Posterior vena cava (tissue), 2 donors: ENCODE measurements around the gene ALG9. TPM values are rescaled to one million over a fixed set of nuclear protein-coding genes. Genes with fewer than 3 reads are reported as not detected.
"Not testable (repeated sequence)": the region's sequence is repeated elsewhere in the genome, so short reads cannot be mapped to it uniquely, and the experiment has no call there.

Source experiments
- DNase-seq: peaks from one replicate; pipeline ENCODE4 v3.0.0-alpha.2; 2020; ENCODE audit warnings: low spot score
- intact Hi-C, 2 donors: fragments of 100-400 bp; cut with DNase I; formaldehyde crosslinking; loops; one replicate each; pipeline versions ENCODE4 v1.14.1 to v1.14.2; 2022 to 2023
- total RNA-seq, 2 donors: library from RNA; stranded (reverse); fragmentation: NEBNext Ultra II Directional; extraction: Animal tissue kit (Norgen Biotek cat#: 25700); gene quantifications; one replicate each; pipeline ENCODE4 v1.2.1, GENCODE V29; 2021
- donor health status: DM: yes; HTN: yes; CAD: no.
- donor health status: DM: yes; HTN: yes; CAD: no.

Gene ALG9
- total RNA-seq, 2 donors from 2014 or later = 21.8 to 23.8 TPM

DNA sequence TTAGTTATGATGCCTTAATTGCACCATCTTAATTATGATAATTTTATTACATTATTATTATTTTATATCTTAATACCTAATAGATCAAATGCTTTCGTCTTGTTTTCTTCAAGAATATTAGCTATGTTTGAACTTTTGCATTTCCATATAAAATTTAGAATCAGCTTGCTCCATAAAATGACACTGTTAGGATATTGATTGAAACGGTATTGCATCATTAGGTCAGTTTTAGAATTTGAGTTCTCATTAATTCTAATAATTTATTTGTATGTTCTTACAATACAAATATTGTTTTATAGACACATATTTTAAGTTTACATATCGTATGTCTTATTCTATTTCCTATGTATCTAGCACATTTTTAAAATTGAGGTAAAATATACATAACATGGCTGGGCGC, 14.7 kb upstream of the ALG9 start:
- intact Hi-C loops = no loop called here
- no peak for DNase-seq

DNA sequence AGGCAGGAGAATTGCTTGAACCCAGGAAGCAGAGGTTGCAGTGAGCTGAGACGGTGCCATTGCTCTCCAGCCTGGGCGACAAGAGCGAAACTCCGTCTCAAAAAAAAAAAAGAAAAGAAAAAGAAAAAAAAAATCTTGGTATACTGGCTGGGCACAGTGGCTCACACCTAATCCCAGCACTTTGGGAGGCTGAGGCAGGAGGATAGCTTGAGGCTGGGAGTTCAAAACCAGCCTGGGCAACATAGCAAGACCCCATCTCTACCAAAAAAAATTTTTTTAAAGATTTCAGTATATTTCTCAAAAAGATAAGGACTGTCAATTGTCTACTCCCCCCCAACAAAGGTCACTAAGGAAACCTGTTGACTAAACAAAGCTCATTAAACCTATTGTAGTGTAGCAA, 13.7 kb upstream of the ALG9 start:
- intact Hi-C loops, DNase-seq: not testable (repeated sequence)

DNA sequence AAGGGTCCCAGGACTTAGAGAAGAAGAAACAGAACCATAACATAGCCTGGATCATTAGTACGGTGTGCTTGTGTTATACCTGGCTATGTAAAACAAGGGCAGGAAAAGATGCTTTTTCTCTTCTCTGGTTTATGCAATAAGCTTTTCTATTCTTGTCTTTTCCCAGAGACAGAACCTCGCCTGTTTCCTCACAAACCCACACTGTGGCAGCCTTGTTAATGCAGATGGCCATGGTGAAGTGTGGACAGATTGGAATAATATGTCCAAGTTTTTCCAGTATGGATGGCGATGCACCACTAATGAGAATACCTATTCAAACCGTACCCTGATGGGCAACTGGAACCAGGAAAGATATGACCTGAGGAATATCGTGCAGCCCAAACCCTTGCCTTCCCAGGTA, 10.8 kb upstream of the ALG9 start:
- intact Hi-C loops = loop anchor here in 1 of 2 donors (5.0 kb wide), 1 partner anchor 835 kb away; no protein-coding TSS in a partner anchor
- DNase-seq = no peak

DNA sequence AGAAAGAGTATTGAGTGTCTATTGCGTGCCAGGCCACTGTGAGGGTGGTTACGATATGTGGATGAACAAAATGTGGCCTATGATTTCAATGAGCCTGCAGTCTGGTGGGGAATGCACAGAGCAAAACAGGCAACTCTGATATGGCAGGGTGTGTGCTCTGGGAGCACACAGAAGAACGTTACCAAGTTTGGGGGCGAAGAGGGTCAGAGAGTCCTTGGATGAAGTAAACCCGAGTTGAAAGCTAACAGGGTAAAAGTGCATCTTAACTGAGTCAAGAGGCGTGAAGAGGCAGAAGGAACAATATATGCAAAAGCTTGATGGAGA, 8.2 kb upstream of the ALG9 start:
- intact Hi-C loops = loop anchor here in 1 of 2 donors (5.0 to 10.0 kb wide), 3 partner anchors 33 to 95 kb away; partner anchors contain the start of genes CRYAB, DIXDC1 and HSPB2
- DNase-seq = no peak

GRCh38 chr11:111878849-111879636, 7.7 kb upstream of the ALG9 start, which contains the start of the genes CFAP68 and FDXACB1:
CFAP68 (plus strand) TSS chr11:111879541; CDS start chr11:111879561, 20 bp downstream.
FDXACB1 (minus strand) TSS chr11:111879165; CDS start chr11:111879132, 33 bp downstream.
- DNase-seq = peak; percentile 98
- intact Hi-C loops = loop anchor here in 1 of 2 donors (5.0 to 10.0 kb wide), 3 partner anchors 33 to 96 kb away; partner anchors contain the start of genes CRYAB, DIXDC1 and HSPB2

DNA sequence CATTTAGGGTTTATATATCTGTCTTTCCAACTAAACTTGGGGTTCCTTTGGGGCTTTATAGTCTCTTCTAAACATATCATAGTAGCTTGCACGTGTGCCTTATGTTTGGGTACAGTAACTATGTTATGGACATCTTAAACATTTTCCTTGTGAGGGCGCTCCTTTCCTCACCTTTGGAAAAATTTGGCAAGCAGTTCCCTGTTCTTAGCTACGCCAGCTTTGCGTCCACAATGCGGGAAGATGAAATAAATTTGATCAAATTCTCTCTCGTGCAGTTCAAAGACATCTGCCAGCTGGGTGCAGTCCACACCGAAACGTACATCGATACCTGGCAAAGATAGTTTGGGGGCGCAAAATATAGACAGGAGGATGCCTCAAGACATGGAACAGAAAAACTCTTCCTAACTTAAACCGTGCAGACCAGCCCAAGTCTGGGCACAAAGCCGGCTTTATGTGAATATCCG, 7.0 kb upstream of the ALG9 start:
- intact Hi-C loops = loop anchor here in 1 of 2 donors (5.0 to 10.0 kb wide), 3 partner anchors 34 to 96 kb away; partner anchors contain the start of genes CRYAB, DIXDC1 and HSPB2
- DNase-seq = no peak

GRCh38 chr11:111871693-111872161, 346 bp upstream of the ALG9 start:
- DNase-seq = no peak
- intact Hi-C loops = loop anchor here in 1 of 2 donors (10.0 kb wide), 2 partner anchors 63 to 103 kb away; partner anchors contain the start of gene DIXDC1

GRCh38 chr11:111870522-111870885, 877 bp downstream of the ALG9 start:
- no peak for DNase-seq
- intact Hi-C loops = loop anchor here in 1 of 2 donors (10.0 kb wide), 2 partner anchors 64 to 104 kb away; partner anchors contain the start of gene DIXDC1

DNA sequence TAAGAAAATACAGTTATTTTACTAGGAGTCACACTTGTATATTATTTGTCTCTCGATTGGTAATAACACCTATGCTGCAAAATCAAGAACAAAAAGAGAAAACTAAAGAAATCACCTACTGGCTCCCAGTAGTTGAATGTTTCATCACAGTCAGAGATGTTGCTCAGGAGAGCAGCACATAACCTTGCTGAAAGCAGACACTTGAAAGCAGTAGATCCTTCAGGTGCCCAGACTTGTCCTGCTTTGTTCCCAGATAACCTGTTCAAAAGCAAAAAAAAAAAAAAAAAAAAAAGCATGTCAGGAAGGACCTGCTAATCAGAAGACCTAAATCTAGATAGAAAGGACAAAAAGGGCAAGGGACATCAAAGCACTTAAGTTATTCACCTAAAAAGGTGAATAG, 1.3 kb downstream of the ALG9 start:
- no peak for DNase-seq
- intact Hi-C loops = loop anchor here in 1 of 2 donors (10.0 kb wide), 2 partner anchors 65 to 105 kb away; partner anchors contain the start of gene DIXDC1

- intact Hi-C loops = no loop called here
- no peak for DNase-seq
These were observed 11.1 kb downstream of the ALG9 start for GRCh38 chr11:111860257-111860656.

DNA sequence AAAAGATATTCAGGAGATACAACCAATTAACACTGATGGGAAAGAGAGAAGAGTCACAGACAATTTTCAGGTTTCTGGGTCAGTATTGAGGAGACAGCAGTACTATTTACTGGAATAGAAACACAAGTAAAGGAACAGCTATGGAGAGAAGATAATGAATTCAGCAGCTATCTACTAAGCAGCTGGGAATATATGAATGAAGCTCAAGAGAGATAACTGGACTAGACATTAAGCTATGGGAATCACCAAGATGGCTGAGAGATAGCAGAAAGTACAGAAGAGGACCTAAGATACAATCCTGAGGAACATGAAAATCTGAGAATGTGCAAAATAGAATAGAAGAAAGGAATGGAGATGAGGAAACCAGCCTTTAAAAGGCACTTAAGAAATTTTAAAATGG, 15.9 kb downstream of the ALG9 start:
- intact Hi-C loops = no loop called here
- DNase-seq = no peak

DNA sequence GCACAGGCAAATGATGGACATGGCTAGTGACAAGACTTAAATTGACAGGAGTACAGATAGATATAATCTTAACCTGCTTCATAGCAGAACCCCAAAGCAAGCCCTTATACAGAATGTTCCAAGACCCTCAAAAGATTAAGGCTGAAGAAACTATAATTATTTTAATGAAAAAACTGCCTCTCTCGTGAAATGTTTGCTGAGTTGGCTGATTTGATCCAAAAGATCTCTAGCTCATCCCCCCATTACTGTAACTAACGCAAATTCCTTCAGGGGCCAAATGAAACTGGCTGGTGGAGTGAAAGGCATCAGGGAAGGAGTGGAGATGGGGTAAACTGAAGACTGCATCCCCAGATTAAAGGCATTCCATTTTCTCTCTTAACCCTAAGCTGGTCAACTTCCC, 19.3 kb downstream of the ALG9 start:
- intact Hi-C loops = no loop called here
- no peak for DNase-seq

GRCh38 chr11:111851636-111852035, 19.7 kb downstream of the ALG9 start:
- intact Hi-C loops = no loop called here
- no peak for DNase-seq

DNA sequence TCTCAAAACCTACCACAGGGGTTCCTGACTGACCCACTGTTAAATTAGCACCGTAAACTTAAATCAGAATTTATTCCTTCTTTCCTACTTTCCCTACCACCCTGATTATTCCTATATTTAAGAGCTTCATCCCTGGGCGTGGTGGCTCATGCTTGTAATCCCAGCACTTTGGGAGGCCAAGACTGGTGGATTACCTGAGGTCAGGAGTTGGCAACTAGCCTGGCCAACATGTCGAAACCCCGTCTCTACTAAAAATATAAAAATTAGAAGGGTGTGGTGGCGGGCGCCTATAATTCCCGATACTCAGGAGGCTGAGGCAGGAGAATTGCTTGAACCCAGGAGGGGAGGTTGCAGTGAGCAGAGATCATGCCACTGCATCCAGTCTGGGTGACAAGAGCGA, 20.3 kb downstream of the ALG9 start:
- intact Hi-C loops = no loop called here
- DNase-seq = no peak

DNA sequence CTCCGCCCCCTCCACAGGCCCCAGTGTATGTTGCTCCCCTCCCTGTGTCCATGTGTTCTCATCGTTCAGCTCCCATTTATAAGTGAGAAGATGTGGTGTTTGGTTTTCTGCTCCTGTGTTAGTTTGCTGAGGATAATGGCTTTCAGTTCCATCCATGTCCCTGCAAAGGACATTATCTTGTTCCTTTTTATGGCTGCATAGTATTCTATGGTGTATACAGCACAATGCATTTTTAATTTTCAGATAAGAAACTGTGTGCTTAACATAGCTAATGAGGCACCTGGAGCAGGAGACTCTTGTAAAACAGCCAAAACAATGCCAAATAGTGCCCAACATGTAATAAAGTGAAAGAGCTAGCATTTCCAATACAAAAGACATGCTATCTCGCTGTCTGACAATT, 21.8 kb downstream of the ALG9 start:
- intact Hi-C loops = loop anchor here (10.0 kb wide), 3 partner anchors 75 to 285 kb away; no protein-coding TSS in a partner anchor
- no peak for DNase-seq

- DNase-seq = no peak
- intact Hi-C loops = loop anchor here (10.0 kb wide), 3 partner anchors 72 to 282 kb away; no protein-coding TSS in a partner anchor
These were observed 24.7 kb downstream of the ALG9 start for GRCh38 chr11:111846636-111847035.

GRCh38 chr11:111846063-111846462, 25.3 kb downstream of the ALG9 start:
- no peak for DNase-seq
- intact Hi-C loops = loop anchor here (10.0 kb wide), 3 partner anchors 71 to 281 kb away; no protein-coding TSS in a partner anchor

DNA sequence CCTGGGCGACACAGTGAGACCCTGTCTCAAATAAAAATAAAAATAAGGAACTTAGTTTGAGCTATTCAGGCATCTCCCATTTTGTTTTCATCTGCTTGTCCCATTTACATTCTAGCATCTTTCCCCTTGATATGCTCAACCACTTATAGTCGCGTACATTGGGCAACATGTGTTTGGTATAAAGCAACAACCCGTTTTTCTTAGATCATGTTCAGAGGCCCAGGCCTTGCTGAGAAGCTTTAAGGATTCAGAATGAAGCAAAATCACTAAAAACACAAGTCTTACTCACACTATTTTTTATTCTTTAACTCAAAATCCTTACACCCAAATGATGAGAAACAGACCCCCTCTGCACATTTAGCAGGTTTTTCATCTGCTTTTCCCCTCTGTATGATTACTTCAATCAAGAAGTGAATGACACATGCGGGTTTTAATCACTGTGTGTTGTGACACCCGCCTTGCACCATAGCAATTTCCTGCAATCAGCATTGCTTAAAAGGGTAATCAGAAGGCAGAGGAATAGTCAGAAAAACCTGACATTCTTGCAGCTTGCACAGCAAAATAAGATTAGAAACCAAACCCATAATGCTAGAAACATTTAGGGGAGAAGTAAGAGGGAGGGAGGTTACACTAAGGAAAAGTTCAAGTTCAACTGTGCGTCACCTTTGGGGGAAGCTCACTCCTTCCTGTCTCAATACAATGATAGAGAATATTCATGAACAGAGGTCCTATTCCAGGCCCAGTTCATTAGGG, 25.9 kb downstream of the ALG9 start:
- intact Hi-C loops = loop anchor here (10.0 kb wide), 3 partner anchors 71 to 281 kb away; no protein-coding TSS in a partner anchor

GRCh38 chr11:111843661-111844060, 27.7 kb downstream of the ALG9 start:
- no peak for DNase-seq
- intact Hi-C loops = loop anchor here (10.0 kb wide), 3 partner anchors 69 to 279 kb away; no protein-coding TSS in a partner anchor

More for the DNA sequence above, 25.9 kb downstream of the ALG9 start:
- DNase-seq = no peak
